MV-4-11 (cell line): Measurements from ENCODE around the gene KLHL15.

Experiments
- DNase-seq: peaks from one replicate; lab custom pipeline; 2025; lab: John Stamatoyannopoulos, UW

KLHL15 gene

GRCh38 chrX:23945206-23945605 lies 81.8 kb downstream of the KLHL15 start:
- DNase-seq: no peak

GRCh38 chrX:23944234-23944633 lies 82.8 kb downstream of the KLHL15 start:
- DNase-seq: no peak

GRCh38 chrX:23939203-23939602 lies 87.8 kb downstream of the KLHL15 start:
- no peak for DNase-seq

GRCh38 chrX:23938690-23939089 lies 88.3 kb downstream of the KLHL15 start:
- DNase-seq: no peak

GRCh38 chrX:23937100-23937499 lies 89.9 kb downstream of the KLHL15 start:
- DNase-seq: no peak

GRCh38 chrX:23936180-23936579 lies 90.8 kb downstream of the KLHL15 start:
- DNase-seq: no peak

GRCh38 chrX:23935106-23935505 lies 91.9 kb downstream of the KLHL15 start:
- DNase-seq: no peak
